GM19463 (cell line): Measurements from ENCODE around the gene VPS13D.
"Not testable (repeated sequence)": the region's sequence is repeated elsewhere in the genome, so short reads cannot be mapped to it uniquely, and the experiment has no call there.

Experiments used
- ATAC-seq: cut with Tn5 transposase; IDR thresholded peaks from one replicate; pipeline ENCODE4 v1.9.1; 2021; ENCODE audit warnings: mild to moderate bottlenecking, moderate library complexity; ENCODE audit not compliant: unreplicated experiment

The VPS13D gene

DNA sequence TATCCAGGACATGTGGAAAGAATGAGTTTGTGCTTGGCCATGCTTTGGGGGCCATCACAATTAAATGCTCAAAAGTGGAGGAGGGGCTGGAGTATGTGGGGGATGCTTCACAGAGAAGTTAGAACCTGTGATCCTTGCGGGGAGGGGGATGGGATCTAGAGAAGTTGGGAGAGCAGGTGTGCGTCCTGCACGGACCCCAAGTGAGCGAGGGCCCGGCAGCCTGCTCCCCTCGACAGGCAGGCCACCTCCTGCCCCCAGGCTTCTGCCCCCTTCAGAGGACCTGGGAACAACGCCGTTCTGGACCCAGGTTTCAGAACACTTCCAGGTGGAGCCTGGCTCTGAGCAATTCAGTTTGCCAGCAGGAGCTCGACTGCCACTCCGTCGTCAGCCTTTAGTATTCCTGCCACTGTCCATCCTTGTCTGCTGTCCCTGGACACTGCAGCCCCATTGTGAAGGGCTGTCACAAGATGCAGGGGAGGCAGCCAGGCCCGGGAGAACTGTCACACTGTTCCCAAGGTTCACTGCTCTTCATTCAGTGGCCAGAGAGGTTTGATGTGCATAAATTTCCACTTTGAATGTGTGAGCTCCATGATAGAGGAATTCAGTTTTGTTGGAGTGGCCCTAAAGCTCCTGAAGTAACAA lies 275.9 kb downstream of the VPS13D start:
- no peak for ATAC-seq

GRCh38 chr1:12506281-12507280 lies 276.8 kb downstream of the VPS13D start:
- no peak for ATAC-seq

DNA sequence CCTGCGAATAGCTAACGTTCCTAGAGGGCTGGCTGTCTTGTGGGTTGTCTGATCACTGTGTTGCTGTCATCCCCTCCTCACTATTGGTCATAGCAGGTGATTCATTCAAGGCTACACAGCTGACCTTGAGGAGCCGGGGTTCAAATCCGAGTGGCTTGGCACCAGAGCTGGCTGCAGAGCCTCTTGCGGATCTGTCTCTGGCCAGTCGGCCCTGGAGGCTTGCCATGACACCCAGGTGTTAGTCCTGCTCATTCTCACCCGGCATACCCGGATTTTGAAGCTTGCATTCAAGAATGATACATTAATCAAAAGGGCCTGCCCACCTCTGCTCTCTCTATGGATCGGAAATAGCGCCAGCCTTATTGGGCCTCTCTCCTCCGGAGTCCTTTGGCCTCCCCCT lies 277.8 kb downstream of the VPS13D start:
- no peak for ATAC-seq

DNA sequence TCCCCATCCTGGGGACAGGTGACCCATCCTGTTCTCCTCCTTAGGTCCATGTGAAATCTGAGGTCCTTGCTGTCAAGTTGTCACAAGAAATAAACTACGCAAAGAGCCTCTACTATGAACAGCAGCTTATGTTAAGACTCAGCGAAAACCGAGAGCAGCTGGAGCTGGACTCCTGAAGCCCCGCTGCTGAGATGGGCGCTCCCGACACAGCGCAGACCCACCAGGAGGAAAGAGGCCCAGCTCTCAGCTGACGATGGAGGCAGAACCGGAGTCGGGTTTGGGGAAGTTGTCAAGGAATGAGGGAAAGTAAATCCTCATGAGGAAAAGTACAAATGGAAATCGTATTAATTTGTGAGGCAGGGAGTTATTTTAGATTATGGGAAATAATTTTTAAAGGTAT lies 279.0 kb downstream of the VPS13D start:
- no peak for ATAC-seq

DNA sequence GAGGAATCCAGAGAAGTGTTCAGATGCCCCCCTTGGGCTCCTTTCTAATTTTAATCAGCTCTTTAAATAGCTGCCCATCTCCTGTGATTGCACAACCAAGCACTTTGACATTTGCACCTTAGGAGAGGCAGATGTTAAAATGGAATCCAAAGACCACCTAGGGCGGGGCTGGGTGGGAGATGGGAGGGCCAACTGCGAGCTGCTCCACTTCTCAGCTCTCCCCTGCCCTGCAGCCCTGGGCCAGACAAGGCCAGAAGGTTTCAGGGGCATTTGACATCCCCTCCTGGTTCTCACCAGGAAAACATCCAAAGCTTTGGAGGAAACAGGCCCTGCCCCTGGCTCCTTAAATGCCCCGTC lies 281.3 kb downstream of the VPS13D start:
- no peak for ATAC-seq

DNA sequence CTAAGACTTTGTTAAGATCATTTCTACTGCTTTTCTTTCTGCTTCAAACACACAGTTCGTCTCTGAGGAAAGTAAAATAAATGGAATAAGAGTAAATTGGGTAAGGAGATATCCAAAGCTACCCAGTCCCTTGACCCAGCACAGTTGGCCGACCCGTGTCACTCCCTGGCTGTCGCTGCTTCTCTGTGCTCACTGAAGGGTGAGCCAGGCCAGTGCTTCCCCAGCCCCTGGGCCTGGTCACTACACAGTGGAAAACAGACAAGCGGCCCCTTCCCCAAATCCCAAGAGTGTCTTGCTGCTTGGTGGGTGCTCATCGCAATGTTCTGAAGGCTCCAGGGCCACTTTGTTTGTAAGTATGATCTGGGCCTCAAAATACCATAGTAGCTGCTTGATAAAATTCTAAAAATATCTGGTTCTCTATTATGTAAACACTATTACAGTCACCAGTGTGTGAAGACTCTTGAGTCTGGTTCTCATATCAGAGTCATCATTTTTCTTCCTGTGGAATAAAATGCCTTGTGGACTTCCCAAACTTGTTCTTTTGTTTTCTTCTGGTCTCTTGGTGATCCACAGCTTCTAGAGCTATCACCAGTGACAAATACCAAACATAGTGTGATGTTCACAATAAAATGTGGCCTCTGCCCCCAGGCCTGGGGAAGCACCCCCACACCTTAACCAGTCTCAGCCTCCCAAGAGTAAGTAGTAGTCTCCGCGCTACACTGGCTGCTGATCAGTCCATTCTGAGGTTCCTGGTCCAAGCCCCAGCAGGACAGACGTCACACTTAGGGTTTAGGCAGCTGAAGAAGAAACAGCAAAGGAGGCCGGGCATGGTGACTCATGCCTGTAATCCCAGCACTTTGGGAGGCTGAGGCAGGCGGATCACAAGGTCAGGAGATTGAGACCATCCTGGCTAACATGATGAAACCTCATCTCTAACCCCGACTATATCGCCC lies 282.0 kb downstream of the VPS13D start:
- ATAC-seq = no peak

- ATAC-seq = no peak
Measured at GRCh38 chr1:12513181-12513580, 283.4 kb downstream of the VPS13D start.

GRCh38 chr1:12514590-12514989 lies 284.8 kb downstream of the VPS13D start:
- no peak for ATAC-seq

DNA sequence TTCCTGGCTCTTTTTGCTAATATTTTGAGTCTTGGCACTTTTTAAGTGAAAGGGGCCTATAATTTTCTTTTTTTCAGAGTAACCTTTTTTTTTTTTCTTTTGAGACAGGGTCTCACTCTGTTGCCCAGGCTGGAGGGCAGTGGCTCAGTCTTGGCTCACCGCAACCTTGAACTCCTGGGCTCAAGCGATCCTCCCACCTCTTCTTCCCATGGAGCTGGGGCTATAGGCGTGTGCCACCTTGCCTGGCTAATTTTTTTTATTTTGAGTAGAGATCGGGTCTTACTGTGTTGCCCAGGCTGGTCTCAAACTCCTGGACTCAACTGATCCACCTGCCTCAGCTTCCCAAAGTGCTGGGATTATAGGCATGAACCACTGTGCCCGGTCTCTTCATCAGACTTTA lies 285.4 kb downstream of the VPS13D start:
- no peak for ATAC-seq

DNA sequence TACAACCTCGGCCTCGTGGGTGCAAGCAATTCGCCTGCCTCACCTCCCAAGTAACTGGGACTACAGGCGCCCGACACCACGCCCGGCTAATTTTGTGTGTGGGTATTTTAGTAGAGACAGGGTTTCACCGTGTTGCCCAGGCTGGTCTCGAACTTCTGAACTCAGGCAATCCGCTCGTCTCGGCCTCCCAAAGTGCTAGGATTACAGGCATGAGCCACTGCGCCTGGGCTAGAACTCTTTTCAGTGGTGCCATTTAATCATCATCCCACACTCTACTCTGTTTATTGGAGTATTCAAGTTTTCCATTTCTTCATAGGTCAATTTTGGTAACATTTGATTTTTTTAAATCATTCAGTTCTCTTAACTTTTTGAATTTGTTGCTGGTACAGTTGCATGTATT lies 286.9 kb downstream of the VPS13D start:
- ATAC-seq = no peak

DNA sequence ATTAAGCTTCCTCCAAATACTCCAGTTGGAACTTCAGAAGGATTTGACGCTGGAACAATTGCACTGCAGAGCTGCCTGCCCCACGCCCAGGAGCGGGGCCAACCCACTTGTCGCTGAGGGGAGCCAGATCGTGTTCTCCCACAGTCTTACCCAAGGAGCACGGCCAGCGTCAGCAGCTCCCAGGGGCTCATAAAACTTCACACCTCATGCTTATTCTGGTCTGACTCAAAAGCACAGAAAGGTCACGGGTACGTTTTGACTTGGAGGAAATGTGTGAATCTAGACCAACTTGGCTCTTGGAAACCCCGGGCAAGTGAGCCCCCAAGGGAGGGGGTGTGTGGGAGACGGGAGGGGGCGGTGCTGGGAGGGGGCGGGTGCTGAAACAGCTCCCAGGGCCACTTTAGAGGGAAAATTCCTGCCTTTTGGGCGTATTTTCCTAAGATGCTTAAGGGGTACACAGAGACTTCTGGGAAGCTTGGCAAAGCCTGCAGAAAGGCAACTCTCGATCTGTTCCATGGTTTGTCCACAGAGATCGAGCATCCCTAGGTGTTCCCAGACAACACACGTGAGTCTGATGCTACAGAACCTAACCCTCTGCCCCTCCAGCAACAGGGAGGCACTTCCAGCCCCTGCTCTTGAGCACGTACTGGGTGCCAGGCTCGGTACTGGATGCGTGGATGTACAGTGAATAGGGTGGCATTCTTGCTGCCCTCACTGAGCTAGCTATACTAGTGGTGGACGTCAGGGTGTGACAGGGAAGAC lies 289.3 kb downstream of the VPS13D start:
- ATAC-seq = no peak

DNA sequence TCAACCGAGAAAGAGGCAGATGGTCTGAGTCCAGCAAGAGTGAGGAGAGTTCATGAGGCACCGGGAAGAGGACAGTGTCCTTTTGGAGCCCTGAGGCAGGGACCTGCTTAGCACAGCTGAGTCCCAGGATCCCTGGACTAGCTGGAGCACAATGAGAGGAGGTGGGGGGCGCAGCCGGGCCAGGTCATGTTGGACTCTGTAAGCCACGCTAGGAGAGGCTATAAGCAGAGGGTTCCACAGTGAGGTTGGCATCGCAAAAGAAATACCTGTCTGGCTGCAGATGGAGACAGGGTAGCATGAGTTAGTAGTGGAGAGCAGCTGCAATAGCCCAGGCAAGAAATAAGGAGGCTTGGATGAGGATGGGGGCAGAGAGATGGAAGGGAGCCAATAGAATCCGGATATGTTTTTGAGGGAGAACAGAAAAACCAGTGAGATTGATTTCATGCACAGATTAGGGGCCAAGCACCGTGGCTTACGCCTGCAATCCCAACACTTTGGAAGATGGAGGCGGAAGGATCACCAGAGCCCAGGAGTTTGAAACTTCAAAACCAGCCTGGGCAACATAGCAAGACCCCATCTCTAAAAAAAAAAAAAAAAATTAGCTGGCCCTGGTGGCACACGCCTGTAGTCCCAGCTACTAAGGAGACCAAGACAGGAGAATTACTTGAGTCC lies 290.0 kb downstream of the VPS13D start:
- ATAC-seq = no peak

GRCh38 chr1:12521096-12521495 lies 291.3 kb downstream of the VPS13D start:
- ATAC-seq = no peak

DNA sequence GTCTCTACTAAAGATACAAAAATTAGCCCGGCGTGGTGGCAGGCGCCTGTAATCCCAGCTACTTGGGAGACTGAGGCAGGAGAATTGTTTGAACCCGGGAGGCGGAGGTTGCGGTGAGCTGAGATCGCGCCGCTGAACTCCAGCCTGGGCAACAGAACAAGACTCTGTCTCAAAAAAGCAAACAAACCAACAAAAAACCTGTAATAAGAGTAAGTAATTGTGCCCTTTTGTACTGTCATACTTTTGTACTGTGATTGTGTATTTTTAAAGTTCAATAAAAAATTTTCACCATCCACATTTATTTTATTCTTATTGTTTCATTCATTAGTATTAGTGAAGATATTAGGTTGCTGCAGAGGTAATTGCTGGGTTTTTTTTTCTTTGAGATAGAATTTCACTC lies 292.9 kb downstream of the VPS13D start:
- ATAC-seq = not testable (repeated sequence)

DNA sequence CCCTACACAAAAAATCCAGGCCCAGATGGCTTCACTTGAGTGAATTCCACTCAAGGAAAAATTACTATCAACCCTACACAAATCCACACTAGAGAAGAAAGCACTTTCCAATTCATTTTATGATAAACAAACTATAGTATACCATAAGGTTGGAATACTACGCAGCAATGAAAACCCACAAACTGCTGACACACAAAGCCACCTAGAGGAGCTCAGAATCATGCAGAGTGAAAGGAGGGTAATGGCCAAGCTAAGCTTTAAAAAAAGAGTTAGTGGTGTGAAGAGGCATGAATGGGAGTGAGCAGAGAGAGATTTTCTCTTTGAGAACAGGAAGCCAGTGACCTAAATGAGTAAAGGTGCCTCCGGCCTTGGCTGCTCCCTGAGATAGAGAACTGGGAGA lies 294.4 kb downstream of the VPS13D start:
- ATAC-seq = no peak

- no peak for ATAC-seq
Measured at GRCh38 chr1:12525311-12526181, 295.7 kb downstream of the VPS13D start.

DNA sequence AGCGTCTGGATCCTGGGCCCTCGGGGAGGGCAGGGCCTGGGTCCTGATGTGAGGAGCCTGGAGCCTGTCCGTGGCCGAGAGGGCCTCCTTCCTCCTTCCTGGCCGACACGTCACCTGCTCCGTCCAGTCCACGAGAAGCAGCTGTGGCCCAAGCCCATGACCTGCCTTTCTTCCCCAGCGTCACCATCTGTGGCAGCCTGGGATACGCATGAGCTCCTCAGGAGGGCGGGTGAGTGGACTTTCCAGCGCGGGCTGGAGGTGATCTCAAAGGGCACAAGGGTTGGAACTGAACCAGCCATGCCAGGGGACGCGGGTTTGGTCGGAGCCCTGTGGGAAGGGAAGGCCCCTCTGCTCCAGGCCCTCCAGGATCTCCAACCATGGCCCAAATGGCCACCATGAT lies 297.7 kb downstream of the VPS13D start:
- ATAC-seq = no peak

GRCh38 chr1:12528021-12528852 lies 298.4 kb downstream of the VPS13D start:
- no peak for ATAC-seq
